Measurements from ENCODE around the gene TPPP2. TPM values are rescaled to one million over a fixed set of nuclear protein-coding genes. Genes with fewer than 3 reads are reported as not detected.
A peak's percentile ranks its signal among the peaks of the same experiment; 100 is the strongest.

The TPPP2 gene
- total and polyA plus RNA-seq, 4 experiments from 2014 or later: not detected

DNA sequence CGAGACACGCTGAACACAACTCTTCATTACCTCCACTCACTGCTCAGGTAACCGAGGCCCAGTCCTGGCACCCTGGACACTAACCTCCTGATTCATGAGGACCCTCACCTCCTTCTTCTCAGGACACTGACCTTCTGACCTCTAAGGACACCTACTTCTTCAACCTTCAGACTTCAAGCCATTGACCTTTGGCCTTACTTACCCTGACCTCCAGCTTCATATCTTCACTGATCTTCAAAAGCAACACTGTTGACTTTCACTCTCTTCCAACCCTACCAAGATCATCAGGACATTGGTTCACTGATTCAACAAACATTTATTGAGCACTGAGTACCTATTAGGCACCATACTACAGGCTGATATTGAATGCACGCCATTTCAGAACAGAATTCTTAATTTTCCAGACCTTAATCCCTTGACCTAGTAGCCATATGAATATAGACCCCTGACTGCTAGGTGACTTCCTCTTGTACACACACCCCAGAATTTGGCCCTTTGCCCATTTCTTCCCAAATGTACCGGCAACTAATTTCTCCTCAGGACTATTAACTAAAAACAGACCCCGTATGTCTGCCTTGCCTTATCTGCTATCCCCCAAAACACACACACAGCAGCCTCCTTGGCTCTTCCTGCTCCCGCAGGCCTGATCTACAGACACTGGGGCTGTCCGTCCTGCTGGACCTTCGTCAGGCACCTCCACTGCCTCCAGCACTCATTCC is 45.9 kb downstream of the TPPP2 start:
- Mint-ChIP-seq H3K4me1 (peaks cover 7 to 18% (median 11%) of the 10 kb centered on the region in 4 donors), H3K4me3 (no peak overlapping the region), H3K9me3 (no peaks in the 10 kb centered on the region), H3K27me3 (peaks cover 7 to 23% of the 10 kb centered on the region in 2 donors), H3K36me3 (no peaks in the 10 kb centered on the region), H3K27ac (no peak overlapping the region)
- intact Hi-C loops (cut with micrococcal nuclease): no loop called here
- CTCF ChIA-PET (ENCODE audit: partially characterized antibody): interaction anchor here (1.6 kb wide), 1 partner anchor 29 kb away, joined by 9 read pairs; no protein-coding TSS in a partner anchor
- Histone ChIP-seq H3K27ac (ENCODE audit: low read depth, low read length) (no peak overlapping the region), H3K9me3 (ENCODE audit: control insufficient read depth in 1 of 2, low read length in 2 of 2) (no peaks in the 10 kb centered on the region), H3K4me1 (ENCODE audit: insufficient read depth, low read length) (peaks cover 13% of the 10 kb centered on the region), H3K36me3 (ENCODE audit: insufficient read depth, low read length) (no peaks in the 10 kb centered on the region), H3K27me3 (ENCODE audit: insufficient read depth, low read length) (peaks cover 22% of the 10 kb centered on the region), H3K4me3 (ENCODE audit: low read length in 2 of 2) (no peak overlapping the region)
- POLR2A ChIA-PET (ENCODE audit: partially characterized antibody): no interaction called here
- DNase-seq: no peak

GRCh38 chr14:21077672-21078071 is 47.7 kb downstream of the TPPP2 start:
- H3K27me3 ChIP-seq (ENCODE audit: insufficient read depth, low read length): peaks cover 4% of the 10 kb centered on the region
- H3K36me3 ChIP-seq (ENCODE audit: insufficient read depth, low read length): no peaks in the 10 kb centered on the region

GRCh38 chr14:21078287-21078686 is 48.3 kb downstream of the TPPP2 start:
- Histone ChIP-seq H3K9me3 (ENCODE audit: control insufficient read depth in 1 of 2, low read length in 2 of 2) (no peaks in the 10 kb centered on the region), H3K4me1 (ENCODE audit: insufficient read depth, low read length) (no peaks in the 10 kb centered on the region), H3K4me3 (ENCODE audit: low read length in 2 of 2) (no peak overlapping the region), H3K27ac (ENCODE audit: low read depth, low read length) (no peak overlapping the region), H3K27me3 (ENCODE audit: insufficient read depth, low read length) (no peaks in the 10 kb centered on the region), H3K36me3 (ENCODE audit: insufficient read depth, low read length) (no peaks in the 10 kb centered on the region)
- H3K36me3 Mint-ChIP-seq: no peaks in the 10 kb centered on the region
- H3K4me3 Mint-ChIP-seq: no peak overlapping the region
- DNase-seq: no peak
- H3K27me3 Mint-ChIP-seq: peaks cover 0 to 4% of the 10 kb centered on the region in 2 donors
- no peaks in the 10 kb centered on the region for H3K9me3 Mint-ChIP-seq
- CTCF ChIA-PET (ENCODE audit: partially characterized antibody): interaction anchor here (1.0 to 2.2 kb wide), 4 partner anchors 10 to 63 kb away, joined by 4 to 9 read pairs (median 6); no protein-coding TSS in a partner anchor
- POLR2A ChIA-PET (ENCODE audit: partially characterized antibody): no interaction called here
- intact Hi-C loops (cut with micrococcal nuclease): no loop called here
- no peaks in the 10 kb centered on the region for H3K4me1 Mint-ChIP-seq
- H3K27ac Mint-ChIP-seq: peak overlapping the region in 1 of 7 donors; percentile 81

More at GRCh38 chr14:21077672-21078071, 47.7 kb downstream of the TPPP2 start:
- POLR2A ChIA-PET (ENCODE audit: partially characterized antibody): no interaction called here
- Mint-ChIP-seq H3K27ac (no peak overlapping the region), H3K9me3 (no peaks in the 10 kb centered on the region), H3K36me3 (no peaks in the 10 kb centered on the region), H3K27me3 (peaks cover 0 to 6% of the 10 kb centered on the region in 2 donors), H3K4me1 (no peaks in the 10 kb centered on the region), H3K4me3 (no peak overlapping the region)
- Histone ChIP-seq H3K4me3 (ENCODE audit: low read length in 2 of 2) (no peak overlapping the region), H3K9me3 (ENCODE audit: control insufficient read depth in 1 of 2, low read length in 2 of 2) (no peaks in the 10 kb centered on the region), H3K27ac (ENCODE audit: low read depth, low read length) (no peak overlapping the region), H3K4me1 (ENCODE audit: insufficient read depth, low read length) (no peaks in the 10 kb centered on the region)
- CTCF ChIA-PET (ENCODE audit: partially characterized antibody): interaction anchor here (1.0 to 2.2 kb wide), 4 partner anchors 9 to 63 kb away, joined by 4 to 9 read pairs (median 6); no protein-coding TSS in a partner anchor
- no peak for DNase-seq
- intact Hi-C loops (cut with micrococcal nuclease): no loop called here

DNA sequence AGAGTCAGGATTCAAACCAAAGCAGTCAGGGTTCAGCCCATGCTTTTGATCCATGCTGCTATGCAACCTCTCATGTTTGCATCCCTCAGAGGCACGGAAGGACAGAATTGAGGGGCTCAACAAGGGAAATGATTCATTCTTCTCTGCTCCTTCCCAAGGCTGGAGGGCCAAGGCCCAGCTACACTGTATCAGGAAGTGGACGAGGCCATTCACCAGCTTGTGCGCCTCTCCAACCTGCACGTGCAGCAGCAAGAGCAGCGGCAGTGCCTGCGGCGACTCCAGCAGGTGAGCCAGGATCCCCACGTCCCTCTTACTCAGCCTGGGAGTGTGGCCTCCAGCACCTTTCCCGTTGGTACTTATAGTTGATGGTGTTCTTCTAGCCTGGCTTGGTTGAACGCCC is 48.7 kb downstream of the TPPP2 start:
- Mint-ChIP-seq H3K9me3 (no peaks in the 10 kb centered on the region), H3K4me3 (no peak overlapping the region), H3K4me1 (no peaks in the 10 kb centered on the region), H3K27ac (peak overlapping the region in 1 of 7 donors; percentile 47), H3K27me3 (no peaks in the 10 kb centered on the region), H3K36me3 (no peaks in the 10 kb centered on the region)
- no peaks in the 10 kb centered on the region for H3K36me3 ChIP-seq (ENCODE audit: insufficient read depth, low read length)
- CTCF ChIA-PET (ENCODE audit: partially characterized antibody): interaction anchor here (2.2 kb wide), 2 partner anchors 10 to 64 kb away, joined by 5 to 8 read pairs; no protein-coding TSS in a partner anchor
- no peaks in the 10 kb centered on the region for H3K9me3 ChIP-seq (ENCODE audit: control insufficient read depth in 1 of 2, low read length in 2 of 2)
- H3K4me1 ChIP-seq (ENCODE audit: insufficient read depth, low read length): no peaks in the 10 kb centered on the region
- H3K27ac ChIP-seq (ENCODE audit: low read depth, low read length): no peak overlapping the region
- no peaks in the 10 kb centered on the region for H3K27me3 ChIP-seq (ENCODE audit: insufficient read depth, low read length)
- no peak overlapping the region for H3K4me3 ChIP-seq (ENCODE audit: low read length in 2 of 2)
- DNase-seq: no peak
- intact Hi-C loops (cut with micrococcal nuclease): no loop called here
- POLR2A ChIA-PET (ENCODE audit: partially characterized antibody): no interaction called here

- POLR2A ChIA-PET (ENCODE audit: partially characterized antibody): no interaction called here
- H3K27me3 ChIP-seq (ENCODE audit: insufficient read depth, low read length): no peaks in the 10 kb centered on the region
- Mint-ChIP-seq H3K4me3 (no peak overlapping the region), H3K9me3 (no peaks in the 10 kb centered on the region), H3K27ac (peak overlapping the region in 1 of 7 donors; percentile 57), H3K4me1 (peaks cover 4 to 9% (median 7%) of the 10 kb centered on the region in 4 donors), H3K36me3 (no peaks in the 10 kb centered on the region), H3K27me3 (peaks cover 0 to under 1% of the 10 kb centered on the region in 2 donors)
- H3K27ac ChIP-seq (ENCODE audit: low read depth, low read length): no peak overlapping the region
- no peak for DNase-seq
- H3K4me3 ChIP-seq (ENCODE audit: low read length in 2 of 2): no peak overlapping the region
- no peaks in the 10 kb centered on the region for H3K9me3 ChIP-seq (ENCODE audit: control insufficient read depth in 1 of 2, low read length in 2 of 2)
- H3K4me1 ChIP-seq (ENCODE audit: insufficient read depth, low read length): peaks cover under 1% of the 10 kb centered on the region
- intact Hi-C loops (cut with micrococcal nuclease): no loop called here
- CTCF ChIA-PET (ENCODE audit: partially characterized antibody): interaction anchor here (1.1 to 1.8 kb wide), 2 partner anchors 14 to 21 kb away, joined by 3 to 6 read pairs; no protein-coding TSS in a partner anchor
- no peaks in the 10 kb centered on the region for H3K36me3 ChIP-seq (ENCODE audit: insufficient read depth, low read length)
Measured at GRCh38 chr14:21081521-21082142, 51.6 kb downstream of the TPPP2 start.

Small RNAs within 50 kb of the gene (microRNA-seq; reads per million reads assigned to microRNA genes)
- not detected for gene MIR6717 (ENCODE audit: borderline microRNAs expressed, borderline number of aligned reads, borderline replicate concordance)

Other genes starting within 250 kb of the TPPP2 start
- gene RNASE6, start 248.9 kb upstream of the TPPP2 start, total RNA-seq: 1 to 10 TPM; 4.5 to 4.8 TPM
- gene RNASE6, start 248.9 kb upstream of the TPPP2 start, polyA plus RNA-seq: 10 to 100 TPM; 11.8 to 15.8 TPM
- 1 to 10 TPM; 4.9 to 5.3 TPM for gene RNASE1, start 227.4 kb upstream of the TPPP2 start, total RNA-seq
- not detected for gene RNASE1, start 227.4 kb upstream of the TPPP2 start, polyA plus RNA-seq
- not detected for gene RNASE3, start 138.8 kb upstream of the TPPP2 start, total RNA-seq
- not detected for gene RNASE3, start 138.8 kb upstream of the TPPP2 start, polyA plus RNA-seq
- not detected for gene RNASE2, start 74.7 kb upstream of the TPPP2 start, total RNA-seq
- gene RNASE2, start 74.7 kb upstream of the TPPP2 start, polyA plus RNA-seq: not detected
- 100 to 1,000 TPM; 119 to 125 TPM for gene METTL17, start 40.2 kb upstream of the TPPP2 start, total RNA-seq
- gene METTL17, start 40.2 kb upstream of the TPPP2 start, polyA plus RNA-seq: 10 to 100 TPM; 36.9 to 42.0 TPM
- gene SLC39A2, start 30.9 kb upstream of the TPPP2 start, total RNA-seq: under 1 TPM in 1 of 2 experiments, not detected in 1; 0.67 TPM
- gene SLC39A2, start 30.9 kb upstream of the TPPP2 start, polyA plus RNA-seq: not detected
- gene NDRG2, start 5.2 kb upstream of the TPPP2 start, total RNA-seq: 10 to 100 TPM; 31.9 to 32.4 TPM
- gene NDRG2, start 5.2 kb upstream of the TPPP2 start, polyA plus RNA-seq: 10 to 100 TPM; 26.9 to 34.5 TPM
- not detected for gene RNASE13, start 4.6 kb downstream of the TPPP2 start, total RNA-seq
- gene RNASE13, start 4.6 kb downstream of the TPPP2 start, polyA plus RNA-seq: not detected
- not detected for gene RNASE7, start 12.1 kb downstream of the TPPP2 start, total RNA-seq
- gene RNASE7, start 12.1 kb downstream of the TPPP2 start, polyA plus RNA-seq: not detected
- gene RNASE8, start 27.6 kb downstream of the TPPP2 start, total RNA-seq: not detected
- not detected for gene RNASE8, start 27.6 kb downstream of the TPPP2 start, polyA plus RNA-seq
- gene ARHGEF40, start 40.1 kb downstream of the TPPP2 start, total RNA-seq: under 1 TPM; 0.42 to 0.49 TPM
- under 1 TPM; 0.52 to 0.66 TPM for gene ARHGEF40, start 40.1 kb downstream of the TPPP2 start, polyA plus RNA-seq
- 1 to 10 TPM; 7.6 to 8.0 TPM for gene ZNF219, start 68.4 kb downstream of the TPPP2 start, total RNA-seq
- gene ZNF219, start 68.4 kb downstream of the TPPP2 start, polyA plus RNA-seq: 1 to 10 TPM in 1 of 2 donors, under 1 TPM in 1; 0.80 to 3.0 TPM
- not detected for gene TMEM253, start 70.8 kb downstream of the TPPP2 start, total RNA-seq
- not detected for gene TMEM253, start 70.8 kb downstream of the TPPP2 start, polyA plus RNA-seq
- not detected for gene OR5AU1, start 125.8 kb downstream of the TPPP2 start, total RNA-seq
- not detected for gene OR5AU1, start 125.8 kb downstream of the TPPP2 start, polyA plus RNA-seq
- gene HNRNPC, start 239.2 kb downstream of the TPPP2 start, total RNA-seq: 100 to 1,000 TPM; 538 to 539 TPM
- gene HNRNPC, start 239.2 kb downstream of the TPPP2 start, polyA plus RNA-seq: 1,000 to 10,000 TPM in 1 of 2 donors, 100 to 1,000 TPM in 1; 705 to 1,178 TPM
- under 1 TPM in 1 of 2 experiments, not detected in 1; 0.47 TPM for gene RPGRIP1, start 249.9 kb downstream of the TPPP2 start, total RNA-seq
- gene RPGRIP1, start 249.9 kb downstream of the TPPP2 start, polyA plus RNA-seq: not detected